ENCODE results near the gene DCAF15. TPM values are rescaled to one million over a fixed set of nuclear protein-coding genes. Genes with fewer than 3 reads are reported as not detected.

DCAF15 gene
- total RNA-seq, 1 donor from 2014 or later: 35.1 TPM

DNA sequence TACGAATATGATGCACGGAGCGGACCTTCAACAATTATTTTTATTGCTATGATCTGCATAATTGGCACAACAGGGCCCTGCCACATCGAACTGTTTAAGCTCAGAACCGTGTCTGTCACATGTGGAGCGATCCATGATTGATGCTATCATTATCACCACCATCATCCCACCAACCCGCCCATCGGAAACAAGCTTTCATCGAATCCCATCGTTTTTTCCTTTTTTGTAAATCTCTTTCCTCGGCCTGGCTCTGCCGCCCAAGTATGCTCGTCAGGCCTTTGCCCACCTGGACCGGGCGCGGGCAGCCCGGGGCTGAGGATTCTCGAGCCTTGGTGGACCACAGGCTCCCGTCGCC is 533 bp upstream of the DCAF15 start:
- ATAC-seq: no peak
- intact Hi-C loops (cut with DNase I): no loop called here

DNA sequence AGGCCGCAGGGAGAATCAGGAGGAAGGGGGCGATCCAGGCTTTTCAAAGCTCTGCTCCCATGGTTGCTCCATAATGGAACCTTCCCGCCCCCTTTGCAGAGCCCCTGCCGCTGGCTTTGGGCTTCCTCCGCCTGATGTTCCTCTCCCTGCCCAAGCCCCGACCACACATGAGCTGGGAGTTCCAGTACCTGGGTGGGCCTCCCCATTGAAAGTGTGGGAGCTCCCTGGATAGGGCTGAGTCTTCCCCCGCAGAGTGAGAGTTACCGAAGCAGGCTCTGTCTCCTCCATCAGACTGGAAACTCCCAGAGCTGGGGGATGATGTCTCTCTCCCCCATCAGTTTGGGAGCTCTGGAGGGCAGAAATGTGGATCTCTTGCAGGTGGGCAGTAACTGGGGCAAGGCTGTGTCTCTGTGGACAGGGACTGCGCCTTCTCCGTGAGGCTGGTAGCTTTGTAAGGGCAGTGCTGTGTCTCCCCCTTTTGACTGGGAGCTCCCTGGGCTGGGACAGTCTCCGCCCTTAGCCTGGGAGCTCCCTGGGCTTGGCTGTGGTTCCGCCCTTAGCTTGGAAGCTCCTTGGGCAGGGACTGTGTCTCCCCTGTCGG is 722 bp downstream of the DCAF15 start:
- intact Hi-C loops (cut with DNase I): no loop called here
- no peak for DNase-seq
- no peaks in the 10 kb centered on the region for H3K9me3 ChIP-seq
- TF ChIP-seq, protein P1, sequence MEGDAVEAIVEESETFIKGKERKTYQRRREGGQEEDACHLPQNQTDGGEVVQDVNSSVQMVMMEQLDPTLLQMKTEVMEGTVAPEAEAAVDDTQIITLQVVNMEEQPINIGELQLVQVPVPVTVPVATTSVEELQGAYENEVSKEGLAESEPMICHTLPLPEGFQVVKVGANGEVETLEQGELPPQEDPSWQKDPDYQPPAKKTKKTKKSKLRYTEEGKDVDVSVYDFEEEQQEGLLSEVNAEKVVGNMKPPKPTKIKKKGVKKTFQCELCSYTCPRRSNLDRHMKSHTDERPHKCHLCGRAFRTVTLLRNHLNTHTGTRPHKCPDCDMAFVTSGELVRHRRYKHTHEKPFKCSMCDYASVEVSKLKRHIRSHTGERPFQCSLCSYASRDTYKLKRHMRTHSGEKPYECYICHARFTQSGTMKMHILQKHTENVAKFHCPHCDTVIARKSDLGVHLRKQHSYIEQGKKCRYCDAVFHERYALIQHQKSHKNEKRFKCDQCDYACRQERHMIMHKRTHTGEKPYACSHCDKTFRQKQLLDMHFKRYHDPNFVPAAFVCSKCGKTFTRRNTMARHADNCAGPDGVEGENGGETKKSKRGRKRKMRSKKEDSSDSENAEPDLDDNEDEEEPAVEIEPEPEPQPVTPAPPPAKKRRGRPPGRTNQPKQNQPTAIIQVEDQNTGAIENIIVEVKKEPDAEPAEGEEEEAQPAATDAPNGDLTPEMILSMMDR (IDR thresholded peaks at IDR 0.05): no peak
- H3K4me1 ChIP-seq: peaks cover 13% of the 10 kb centered on the region
- H3K27ac ChIP-seq: peak overlapping the region; percentile 85
- peak overlapping the region; percentile 72 for H3K4me3 ChIP-seq
- no peak for ATAC-seq
- H3K27me3 ChIP-seq: no peaks in the 10 kb centered on the region
- peaks cover 38% of the 10 kb centered on the region for H3K36me3 ChIP-seq

More for the DNA sequence above, 533 bp upstream of the DCAF15 start:
- Histone ChIP-seq H3K27ac (no peak overlapping the region), H3K36me3 (peaks cover 26% of the 10 kb centered on the region), H3K4me3 (peak overlapping the region; percentile 72), H3K27me3 (no peaks in the 10 kb centered on the region), H3K4me1 (peaks cover 13% of the 10 kb centered on the region), H3K9me3 (no peaks in the 10 kb centered on the region)
- TF ChIP-seq, protein P1 (IDR thresholded peaks at IDR 0.05): no peak
- DNase-seq: no peak

DNA sequence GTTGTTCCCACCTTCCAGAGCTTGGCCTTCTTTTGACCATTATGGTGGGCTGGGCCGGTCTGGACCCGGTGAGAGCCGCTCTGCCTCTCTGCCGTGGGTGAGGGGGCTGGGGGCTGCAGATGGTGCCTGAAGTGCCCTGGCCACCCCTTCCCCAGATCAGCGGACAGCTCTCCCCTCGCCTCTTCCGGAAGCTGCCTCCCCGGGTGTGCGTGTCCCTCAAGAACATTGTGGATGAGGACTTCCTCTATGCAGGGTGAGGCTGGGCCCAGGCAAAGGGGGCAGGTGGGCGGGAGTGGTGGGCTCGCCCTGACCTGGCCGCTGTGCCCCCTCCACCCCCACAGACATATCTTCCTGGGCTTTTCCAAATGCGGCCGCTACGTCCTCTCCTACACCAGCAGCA is 1.9 kb downstream of the DCAF15 start:
- TF ChIP-seq, protein P1 (IDR thresholded peaks at IDR 0.05): no peak
- Histone ChIP-seq H3K9me3 (no peaks in the 10 kb centered on the region), H3K27ac (no peak overlapping the region), H3K4me1 (peaks cover 13% of the 10 kb centered on the region), H3K27me3 (no peaks in the 10 kb centered on the region), H3K36me3 (peaks cover 43% of the 10 kb centered on the region), H3K4me3 (no peak overlapping the region)
- DNase-seq (no peak), ATAC-seq (no peak)
- intact Hi-C loops (cut with DNase I): no loop called here

DNA sequence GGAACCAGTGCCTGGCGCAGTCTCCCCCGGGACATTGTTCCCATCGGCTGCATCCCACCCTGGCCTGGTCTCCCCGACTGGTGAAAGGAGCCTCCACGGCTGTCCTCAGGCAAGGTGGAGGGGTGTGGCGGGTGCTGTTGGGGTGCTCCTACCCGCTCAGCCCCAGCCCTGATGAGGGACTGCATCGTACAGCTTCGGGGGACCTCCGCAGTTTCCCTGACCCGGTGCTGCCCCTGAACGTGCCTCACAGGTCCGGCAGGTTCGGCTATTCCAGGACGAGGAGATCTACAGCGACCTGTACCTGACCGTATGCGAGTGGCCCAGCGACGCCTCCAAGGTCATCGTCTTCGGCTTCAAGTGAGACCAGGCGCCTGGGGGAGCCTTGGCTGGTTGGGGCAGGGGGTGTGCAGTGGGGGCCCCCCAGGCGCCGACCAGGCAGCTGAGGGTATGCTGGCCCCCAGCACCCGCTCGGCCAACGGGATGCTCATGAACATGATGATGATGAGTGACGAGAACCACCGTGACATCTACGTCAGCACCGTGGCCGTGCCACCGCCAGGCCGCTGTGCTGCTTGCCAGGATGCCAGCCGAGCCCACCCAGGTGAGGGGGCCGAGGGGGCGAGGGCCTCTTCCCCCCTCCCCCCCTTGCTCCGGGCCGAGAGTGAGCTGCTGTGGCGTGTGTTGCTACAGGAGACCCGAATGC is 3.5 kb downstream of the DCAF15 start:
- Histone ChIP-seq H3K9me3 (no peaks in the 10 kb centered on the region), H3K36me3 (peaks cover 59% of the 10 kb centered on the region), H3K27me3 (no peaks in the 10 kb centered on the region), H3K4me1 (peaks cover 13% of the 10 kb centered on the region), H3K4me3 (no peak overlapping the region), H3K27ac (no peak overlapping the region)
- ATAC-seq (no peak), DNase-seq (no peak)
- TF ChIP-seq, protein P1 (IDR thresholded peaks at IDR 0.05): no peak
- intact Hi-C loops (cut with DNase I): no loop called here

DNA sequence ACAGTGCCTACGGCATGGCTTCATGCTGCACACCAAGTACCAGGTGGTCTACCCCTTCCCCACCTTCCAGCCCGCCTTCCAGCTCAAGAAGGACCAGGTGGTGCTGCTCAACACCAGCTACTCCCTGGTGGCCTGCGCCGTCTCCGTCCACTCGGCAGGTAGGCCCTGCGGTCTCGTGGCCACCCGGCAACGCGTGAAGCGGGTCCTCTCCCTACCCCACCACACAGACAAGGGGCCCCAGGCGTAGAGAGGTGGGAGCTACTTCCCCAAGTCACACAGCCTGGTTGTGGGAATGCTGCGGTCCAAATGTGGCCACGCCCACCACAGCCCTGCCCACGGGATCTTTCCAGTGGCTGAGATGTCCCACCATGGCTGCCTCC is 4.0 kb downstream of the DCAF15 start:
- ATAC-seq (no peak), DNase-seq (no peak)
- TF ChIP-seq, protein P1 (IDR thresholded peaks at IDR 0.05): no peak
- intact Hi-C loops (cut with DNase I): no loop called here
- Histone ChIP-seq H3K27ac (no peak overlapping the region), H3K36me3 (peaks cover 64% of the 10 kb centered on the region), H3K27me3 (no peaks in the 10 kb centered on the region), H3K4me3 (no peak overlapping the region), H3K9me3 (no peaks in the 10 kb centered on the region), H3K4me1 (peaks cover 13% of the 10 kb centered on the region)
